HG03095 (cell line): Measurements from ENCODE around the gene GABRG3.
"Not testable (repeated sequence)": the region's sequence is repeated elsewhere in the genome, so short reads cannot be mapped to it uniquely, and the experiment has no call there.

Source experiments
- ATAC-seq: cut with Tn5 transposase; IDR thresholded peaks from one replicate; pipeline ENCODE4 v1.9.1; 2021; ENCODE audit warnings: moderate library complexity; ENCODE audit not compliant: unreplicated experiment

Gene GABRG3

DNA sequence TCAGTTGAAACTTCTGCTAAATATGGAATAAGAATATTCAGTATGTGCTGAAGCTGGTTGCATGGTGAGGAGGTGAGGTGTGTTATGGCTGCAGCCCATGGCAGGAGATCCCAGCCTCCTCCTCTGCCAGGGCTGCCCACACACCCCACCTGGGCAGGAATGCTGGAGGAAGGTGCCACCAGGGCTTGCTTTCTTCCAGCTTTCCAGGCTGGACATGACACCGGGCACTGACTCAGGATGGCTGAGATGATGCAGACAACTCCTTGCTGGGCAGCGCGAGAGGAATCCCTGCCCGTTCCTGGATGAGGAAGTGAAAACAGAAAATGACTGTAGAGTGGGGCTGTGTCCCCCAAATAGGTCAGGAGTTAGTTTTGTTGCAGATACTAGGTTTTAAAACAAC, 14.1 kb downstream of the GABRG3 start:
- no peak for ATAC-seq

DNA sequence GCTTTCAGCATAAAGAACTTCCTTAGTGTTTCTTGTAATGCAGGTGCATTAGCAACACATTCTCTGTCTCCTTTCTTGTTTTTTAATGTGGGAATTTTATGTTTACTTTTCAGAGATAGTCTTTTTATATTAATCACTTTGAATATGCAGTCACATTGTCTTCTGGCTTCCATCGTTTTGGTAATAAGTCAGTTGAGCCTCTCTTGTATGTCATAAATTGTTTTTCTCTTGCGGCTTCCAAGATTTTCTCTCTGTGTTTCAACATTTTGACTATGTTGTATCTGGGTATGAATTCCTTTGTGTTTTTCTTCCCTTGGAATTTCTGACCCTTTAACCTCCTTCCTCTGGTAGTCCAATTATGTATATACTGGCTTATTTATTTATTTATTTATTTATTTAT, 25.3 kb downstream of the GABRG3 start:
- ATAC-seq = no peak

DNA sequence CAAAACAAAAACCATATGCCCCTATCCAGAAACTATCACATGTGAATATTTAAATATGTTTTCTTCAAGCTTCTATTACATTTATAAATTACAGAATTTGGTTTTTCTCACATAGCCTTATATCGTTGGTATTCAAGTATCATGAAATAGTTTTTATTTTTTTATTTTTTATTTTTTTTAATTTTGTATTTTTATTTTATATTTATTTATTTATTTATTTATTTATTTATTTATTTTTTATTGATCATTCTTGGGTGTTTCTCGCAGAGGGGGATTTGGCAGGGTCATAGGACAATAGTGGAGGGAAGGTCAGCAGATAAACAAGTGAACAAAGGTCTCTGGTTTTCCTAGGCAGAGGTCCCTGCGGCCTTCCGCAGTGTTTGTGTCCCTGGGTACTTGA, 32.0 kb downstream of the GABRG3 start:
- ATAC-seq = not testable (repeated sequence)

DNA sequence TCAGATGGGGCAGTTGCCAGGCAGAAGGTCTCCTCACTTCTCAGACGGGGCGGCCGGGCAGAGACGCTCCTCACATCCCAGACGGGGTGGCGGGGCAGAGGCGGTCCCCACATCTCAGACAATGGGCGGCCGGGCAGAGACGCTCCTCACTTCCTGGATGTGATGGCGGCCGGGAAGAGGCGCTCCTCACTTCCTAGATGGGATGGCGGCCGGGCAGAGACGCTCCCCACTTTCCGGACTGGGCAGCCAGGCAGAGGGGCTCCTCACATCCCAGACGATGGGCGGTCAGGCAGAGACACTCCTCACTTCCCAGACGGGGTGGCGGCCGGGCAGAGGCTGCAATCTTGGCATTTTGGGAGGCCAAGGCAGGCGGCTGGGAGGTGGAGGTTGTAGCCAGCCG, 33.2 kb downstream of the GABRG3 start:
- not testable (repeated sequence) for ATAC-seq

DNA sequence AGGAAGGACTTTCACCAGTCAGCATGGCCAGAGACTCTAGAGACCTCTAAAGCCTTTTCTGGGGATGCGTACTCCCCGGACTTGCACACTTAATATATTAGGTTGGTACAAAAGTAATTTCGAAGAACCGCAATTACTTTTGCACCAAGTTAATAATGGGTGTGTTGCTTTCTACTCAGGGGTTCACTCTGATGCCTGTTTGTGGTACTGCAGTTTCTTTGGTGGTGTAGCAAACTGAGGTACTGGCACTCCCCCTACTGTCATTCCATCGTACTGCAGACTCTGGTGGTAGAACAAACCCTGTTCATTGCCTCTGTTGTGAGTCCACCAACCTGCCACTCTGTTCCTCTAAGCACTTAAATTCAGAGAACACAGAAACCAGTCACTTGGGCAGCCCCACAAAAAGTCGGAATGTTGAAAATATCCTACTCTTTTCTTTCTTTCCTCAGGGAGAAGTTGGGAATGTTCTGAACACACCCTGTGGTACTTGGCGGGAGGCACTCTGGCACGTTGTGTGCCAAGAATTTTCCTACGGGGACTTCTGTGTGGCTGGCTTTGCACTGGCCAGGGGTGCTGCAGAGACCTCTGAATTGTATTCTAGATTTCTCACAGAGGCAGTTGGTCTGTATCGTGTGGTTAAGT, 46.3 kb downstream of the GABRG3 start:
- ATAC-seq = no peak

DNA sequence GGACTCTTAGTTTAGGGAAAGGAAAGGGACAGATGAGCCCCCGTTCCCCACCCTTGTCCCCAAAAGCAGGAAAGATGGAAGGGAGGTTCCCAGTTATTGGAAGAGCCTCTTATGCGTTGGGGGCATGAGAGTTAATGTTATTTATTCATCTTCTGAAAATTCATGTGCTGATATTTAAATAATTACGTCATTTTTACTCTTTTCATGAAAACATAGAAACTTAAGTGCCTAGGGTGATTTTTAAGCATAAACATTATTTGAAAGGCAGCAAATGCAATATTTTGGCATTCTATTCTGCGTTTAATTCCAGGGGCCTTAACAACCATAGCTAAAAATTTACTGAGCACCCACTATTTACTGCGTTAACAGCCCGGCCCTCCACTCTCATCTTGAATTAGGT, 48.7 kb downstream of the GABRG3 start:
- no peak for ATAC-seq

DNA sequence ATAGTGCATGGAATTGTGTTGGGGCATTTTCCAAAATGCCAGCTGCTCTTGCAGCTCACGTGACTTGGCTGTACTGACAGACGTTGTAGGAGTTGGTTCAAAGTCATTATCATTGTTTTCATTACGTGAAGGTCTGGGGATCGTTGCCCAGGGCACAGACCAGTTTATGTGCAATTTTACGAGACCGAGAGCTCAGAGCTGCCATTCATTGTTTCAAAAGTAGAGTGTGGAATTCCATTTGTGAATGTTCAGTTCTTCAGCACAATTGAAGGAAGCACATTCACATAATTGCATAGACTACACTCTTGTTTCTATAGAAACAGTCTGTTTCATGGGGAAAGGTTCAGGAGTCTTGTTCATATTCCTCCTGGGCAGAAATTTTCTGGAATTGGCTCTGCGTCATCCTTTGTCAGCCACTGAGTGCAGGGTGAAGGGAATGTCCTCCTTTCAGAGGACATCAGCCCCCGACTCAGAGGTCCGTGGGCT, 54.5 kb downstream of the GABRG3 start:
- no peak for ATAC-seq

DNA sequence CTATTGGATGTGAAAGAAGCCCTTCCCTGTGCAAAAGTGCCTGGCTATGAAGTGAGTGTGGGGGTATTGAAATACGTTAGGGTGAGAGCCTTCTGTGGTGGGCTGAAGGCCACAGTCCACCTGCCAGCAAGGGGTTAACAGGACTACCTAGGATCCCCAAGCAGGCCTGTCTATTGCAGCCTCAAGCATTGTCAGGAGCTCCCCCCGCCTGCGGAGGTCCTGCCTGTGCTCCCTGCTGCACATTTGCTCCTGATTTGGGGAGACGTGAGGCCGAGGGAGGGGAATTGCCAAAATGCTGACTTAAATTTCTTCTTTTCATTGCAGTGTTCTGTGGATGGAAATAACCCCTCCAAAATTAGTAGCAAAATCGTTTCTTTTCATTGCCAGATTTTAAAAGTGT, 56.2 kb downstream of the GABRG3 start:
- ATAC-seq = no peak

DNA sequence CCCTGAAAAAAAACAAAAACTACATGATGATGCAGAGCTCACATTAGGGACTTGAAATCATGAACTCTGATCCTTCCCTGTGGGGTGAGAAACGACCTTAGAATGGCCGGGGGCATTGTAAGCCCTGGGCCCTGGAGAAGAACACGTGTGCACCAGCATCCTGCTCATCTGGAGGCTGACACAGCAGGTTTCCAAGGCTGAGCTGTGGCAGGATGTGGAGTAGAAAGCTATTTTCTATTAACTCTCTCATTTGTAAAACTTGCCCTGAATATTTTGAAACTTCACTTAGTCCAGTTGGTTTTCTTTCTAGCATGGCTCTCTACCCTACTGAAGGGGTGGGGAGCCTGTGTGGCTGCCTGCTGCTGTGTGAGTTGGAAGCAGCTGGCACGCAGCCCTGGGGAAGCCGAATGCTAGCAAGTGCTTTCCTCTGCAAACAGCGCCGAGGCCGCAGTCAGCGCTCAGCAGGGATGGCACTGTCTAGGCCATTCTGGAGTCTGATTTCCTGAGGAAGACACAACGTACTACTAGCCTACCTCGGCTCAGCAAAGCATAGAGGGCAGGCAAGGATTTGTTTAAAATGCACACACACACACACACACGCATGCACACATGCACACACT, 58.0 kb downstream of the GABRG3 start:
- ATAC-seq = no peak

DNA sequence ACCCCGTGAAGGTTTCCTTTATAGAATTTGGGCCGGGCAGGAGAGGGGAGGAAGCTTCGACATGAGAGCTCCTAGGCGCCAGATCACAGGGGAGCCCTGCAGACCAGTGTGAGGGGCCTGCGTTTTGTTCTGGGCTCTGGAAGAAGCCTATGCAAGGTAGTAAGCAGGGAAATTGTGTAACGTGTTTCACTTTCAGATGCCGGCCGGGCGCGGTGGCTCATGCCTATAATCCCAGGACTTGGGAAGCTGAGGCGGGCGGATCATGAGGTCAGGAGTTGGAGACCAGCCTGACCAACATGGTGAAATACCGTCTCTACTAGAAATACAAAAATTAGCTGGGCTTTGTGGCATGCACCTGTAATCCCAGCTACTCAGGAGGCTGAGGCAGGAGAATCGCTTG, 65.2 kb downstream of the GABRG3 start:
- no peak for ATAC-seq

DNA sequence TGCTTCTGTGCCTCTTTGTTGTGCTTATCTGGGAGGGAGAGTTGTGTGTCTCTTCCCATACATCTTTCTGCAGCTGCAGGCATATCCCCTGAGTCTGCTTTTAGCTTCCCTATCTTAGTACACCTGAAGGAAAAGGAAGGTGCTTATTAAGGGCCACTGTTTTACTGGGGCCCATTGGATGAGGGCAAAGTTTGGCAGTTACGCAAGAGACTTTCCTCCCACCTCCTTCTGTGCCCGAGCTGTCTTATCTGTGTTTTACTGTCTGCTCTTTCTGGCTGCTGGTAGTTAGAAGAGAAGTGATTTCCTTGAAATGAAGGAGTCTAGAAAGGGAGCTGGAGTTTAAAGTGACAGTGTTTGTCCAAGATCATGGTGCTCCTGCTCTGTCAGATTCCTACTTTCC, 66.5 kb downstream of the GABRG3 start:
- no peak for ATAC-seq

DNA sequence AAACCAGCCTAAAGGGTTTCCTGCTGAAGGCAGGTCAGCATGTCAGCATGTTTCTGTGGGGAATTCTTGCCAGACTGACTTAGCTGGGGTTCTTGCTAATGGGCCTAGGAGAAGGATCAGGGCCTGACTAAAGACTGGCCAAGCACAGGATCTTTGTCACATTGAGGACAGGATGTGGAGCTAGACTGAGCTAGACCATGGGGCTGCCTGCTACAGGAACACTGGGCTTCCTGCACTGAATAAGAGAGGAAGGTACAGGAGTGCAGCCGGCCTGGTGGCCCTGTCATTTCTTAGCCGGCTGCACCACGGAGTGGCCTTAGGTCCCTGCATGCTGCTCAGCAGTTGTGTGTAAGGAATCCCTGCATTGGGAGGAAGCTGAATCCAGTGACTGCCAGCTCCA, 68.2 kb downstream of the GABRG3 start:
- ATAC-seq = no peak

DNA sequence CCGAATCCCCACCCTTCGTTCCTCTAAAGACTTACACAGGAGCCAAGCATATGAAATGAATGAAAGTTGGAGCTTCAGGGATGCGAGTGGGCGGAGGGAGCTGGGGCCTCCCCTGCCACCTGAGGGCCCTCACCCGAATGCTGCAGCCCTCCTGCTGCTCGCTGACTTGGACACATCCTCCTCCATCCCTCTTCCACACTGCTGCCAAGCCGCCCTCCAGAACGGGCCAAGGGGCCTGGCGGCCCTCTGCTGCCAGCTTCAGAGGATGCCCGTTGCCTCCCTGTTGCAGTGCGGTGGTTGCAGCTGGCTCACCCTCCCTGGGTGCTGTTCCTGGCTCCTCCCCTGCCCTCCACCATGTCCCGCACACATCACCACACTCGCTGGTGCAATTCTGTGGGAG, 71.2 kb downstream of the GABRG3 start:
- ATAC-seq = no peak

DNA sequence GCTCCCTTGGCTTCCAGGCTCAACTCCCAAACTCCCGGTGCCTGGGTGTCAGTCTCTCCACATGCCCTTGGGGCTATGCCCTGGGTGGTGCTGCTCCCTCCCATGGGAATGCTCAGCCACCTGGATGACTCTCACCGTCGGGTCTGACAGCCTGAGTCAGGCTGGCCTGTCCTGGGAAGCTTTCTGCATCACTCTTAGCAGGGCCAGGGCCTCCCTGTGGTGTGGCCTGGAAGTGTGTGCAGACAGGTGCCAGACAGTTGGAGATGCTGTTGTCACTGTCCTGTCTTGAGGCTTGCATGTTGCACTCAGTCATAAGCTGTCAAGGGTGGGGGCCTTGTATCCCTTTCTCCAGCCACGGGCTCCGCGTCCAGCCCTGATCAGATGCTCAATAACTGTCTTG, 71.7 kb downstream of the GABRG3 start:
- ATAC-seq = no peak

DNA sequence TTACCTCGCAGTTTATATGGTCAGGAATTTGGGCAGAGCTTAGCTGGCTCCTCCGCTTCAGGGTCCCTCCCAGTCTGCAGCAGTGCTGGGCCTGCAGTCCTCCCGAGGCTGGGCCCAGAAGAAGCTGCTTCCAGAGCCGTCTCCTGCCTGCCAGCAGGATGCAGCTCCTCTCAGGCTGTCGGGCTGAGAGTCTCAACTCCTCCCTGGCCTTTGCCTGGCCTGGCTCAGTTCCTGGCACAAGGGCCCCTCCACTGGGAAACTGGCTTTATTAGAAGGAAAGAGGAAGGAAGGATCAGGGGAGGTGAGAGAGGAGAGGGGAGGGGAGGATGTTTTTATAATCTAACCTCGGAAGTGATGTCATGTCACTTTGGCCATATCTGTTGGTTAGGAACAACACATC, 72.8 kb downstream of the GABRG3 start:
- no peak for ATAC-seq

DNA sequence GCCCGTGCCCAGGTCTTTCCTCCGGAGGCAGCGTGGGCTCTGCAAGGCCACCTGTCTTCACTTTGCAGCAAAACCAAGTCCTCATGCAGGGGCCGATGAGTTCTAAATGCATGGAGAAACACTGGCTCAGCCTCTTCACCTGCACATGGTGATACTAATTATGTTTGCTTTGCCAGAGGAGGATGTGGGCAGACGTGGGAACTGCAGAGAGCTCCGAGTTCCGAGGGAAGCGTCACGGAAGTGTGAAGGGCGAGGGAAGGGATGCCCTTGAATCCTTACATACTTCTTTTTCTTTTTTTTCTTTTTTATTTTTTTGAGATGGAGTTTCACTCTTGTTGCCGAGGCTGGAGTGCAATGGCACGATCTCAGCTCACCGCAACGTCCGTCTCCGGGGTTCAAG, 74.8 kb downstream of the GABRG3 start:
- ATAC-seq = no peak

DNA sequence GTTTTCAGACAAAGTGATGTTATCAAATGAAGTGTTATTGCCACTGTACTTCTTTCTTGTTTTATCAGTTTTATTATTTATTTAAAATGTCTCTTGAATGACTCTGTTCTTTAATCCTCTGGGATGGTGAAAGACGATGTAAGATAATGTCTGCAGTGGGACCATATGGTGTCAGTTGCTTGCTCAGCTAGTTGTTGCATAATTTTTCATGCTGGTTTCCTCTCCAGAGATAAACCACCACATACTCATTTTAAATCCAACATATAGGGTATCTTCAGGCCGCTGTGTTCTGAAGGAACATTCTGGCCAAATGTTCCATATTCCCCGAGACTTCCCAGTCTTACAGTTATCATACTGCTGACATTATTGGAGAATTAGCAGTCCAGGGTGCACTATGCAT, 75.9 kb downstream of the GABRG3 start:
- ATAC-seq = no peak

DNA sequence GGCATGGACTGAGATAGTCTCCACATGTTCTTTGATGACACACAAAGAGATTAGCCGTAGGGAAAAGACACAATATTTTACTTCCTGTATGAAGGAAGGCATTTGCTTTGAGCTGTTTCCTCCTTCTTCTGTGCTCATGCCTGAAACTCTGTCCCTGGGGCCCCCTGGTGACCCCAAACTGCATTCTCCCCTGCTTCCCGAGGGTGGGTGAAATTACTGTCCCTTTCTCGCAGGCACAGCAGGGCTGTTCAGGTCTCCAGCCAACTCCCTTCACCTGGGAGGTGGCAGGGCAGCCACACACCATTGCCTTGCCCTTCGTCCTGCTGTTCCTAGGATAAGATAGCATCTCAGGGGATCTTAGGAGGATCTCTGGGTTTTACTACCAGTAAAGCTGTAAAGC, 79.2 kb downstream of the GABRG3 start:
- no peak for ATAC-seq

DNA sequence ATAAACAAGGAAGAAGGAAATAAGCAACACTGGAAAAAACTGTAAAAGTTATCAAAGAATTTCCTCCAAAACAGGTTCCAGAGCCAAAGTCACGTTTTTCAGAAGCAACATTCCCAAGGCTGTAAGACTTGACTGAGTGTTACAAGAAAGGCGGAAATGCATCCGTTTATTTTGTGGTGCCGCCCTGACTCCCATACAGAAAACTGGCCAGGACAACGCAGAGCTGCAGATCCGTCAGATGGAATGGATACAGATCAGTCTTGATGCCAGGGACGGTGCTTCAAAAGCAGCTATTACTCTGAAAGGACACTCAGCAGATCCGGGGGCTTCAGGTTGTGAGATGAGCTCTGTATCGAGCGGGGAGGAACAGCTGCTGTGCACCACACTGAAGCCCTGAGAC, 83.4 kb downstream of the GABRG3 start:
- no peak for ATAC-seq

DNA sequence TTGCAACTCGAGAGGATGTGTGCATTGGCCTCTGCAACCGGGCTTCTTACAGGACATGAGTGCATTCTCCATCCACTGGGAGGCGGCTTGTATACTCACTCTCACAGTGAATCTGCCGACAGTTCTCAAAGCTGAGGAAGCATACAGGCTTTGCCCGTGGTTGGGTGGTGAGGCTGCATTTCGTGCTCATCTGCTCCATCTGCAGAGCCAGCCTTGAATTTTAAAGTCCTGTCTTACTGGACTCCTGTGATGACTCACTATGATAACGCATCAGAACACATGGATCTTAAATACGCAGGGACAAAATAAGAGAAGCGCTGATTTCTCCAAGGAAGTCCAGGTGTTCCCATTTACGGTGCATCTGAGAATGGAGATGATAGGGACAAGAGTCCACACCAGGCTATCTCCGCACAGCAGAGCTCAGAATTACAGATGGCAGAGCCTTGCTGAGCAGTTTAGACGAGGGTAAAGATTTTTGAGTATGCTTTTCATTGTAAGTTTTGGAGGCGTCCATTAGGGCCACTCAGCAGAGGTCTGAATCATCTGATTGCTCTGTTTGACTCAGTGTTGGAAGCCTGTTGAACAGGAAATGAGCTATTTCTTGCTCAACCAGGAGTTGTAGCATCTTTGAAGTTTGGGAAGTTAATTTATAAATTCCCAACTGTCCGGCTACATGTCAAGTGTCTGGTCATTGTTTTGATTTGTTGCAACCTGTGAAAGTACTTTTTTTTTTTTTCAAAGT, 87.1 kb downstream of the GABRG3 start:
- no peak for ATAC-seq

DNA sequence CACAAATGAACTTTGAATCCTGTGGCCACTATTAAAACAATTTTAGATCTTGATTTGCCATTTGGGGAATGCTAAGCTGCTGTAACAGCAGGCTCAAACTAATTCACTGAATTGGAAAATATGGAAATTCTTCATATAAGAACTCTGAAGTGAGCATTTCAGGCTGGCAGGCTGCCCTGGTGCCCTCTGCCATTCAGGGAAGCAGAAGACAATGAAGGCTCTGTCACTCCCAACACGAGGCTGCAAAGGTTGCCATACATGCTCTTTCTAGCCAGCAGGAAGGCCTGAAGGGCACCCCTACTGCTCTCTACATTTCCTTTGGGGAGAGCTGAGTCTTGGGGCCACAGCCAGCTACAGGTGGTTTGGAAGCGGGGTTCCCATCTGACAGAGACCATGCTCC, 88.0 kb downstream of the GABRG3 start:
- ATAC-seq = no peak

DNA sequence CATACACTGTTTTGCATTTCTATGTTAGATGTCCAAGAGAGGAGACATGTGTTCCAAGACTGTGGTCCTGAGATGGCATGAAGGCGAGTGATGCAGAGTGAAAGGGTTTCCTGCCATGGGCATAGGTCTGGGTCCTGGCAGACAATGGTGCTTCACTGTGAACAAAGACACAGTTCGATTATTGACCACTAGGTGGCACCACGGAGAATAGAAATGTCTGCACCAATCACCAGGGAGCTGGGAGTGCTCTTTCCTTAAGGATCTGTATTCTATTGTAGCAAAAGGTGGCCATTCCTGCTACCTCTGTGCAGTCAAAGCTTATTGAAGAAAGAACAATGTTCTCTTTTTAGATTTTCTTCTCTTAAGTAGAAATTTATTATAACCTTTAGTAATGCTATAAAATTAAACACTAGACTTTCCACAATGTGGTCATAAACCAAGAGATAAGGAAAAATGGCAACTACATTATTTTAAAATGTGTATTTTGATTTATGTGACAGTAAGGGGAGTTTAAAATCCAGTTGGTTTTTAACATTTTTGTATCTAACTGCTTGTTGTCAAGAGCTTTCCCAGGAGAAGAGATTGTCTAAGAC, 88.7 kb downstream of the GABRG3 start:
- no peak for ATAC-seq
